Measurements from ENCODE around the gene KRT9. TPM values are rescaled to one million over a fixed set of nuclear protein-coding genes. Genes with fewer than 3 reads are reported as not detected.

The KRT9 gene
- total RNA-seq, 4 donors from 2014 or later: 0.21 TPM; not detected in 3

GRCh38 chr17:41522301-41523224 is 49.3 kb downstream of the KRT9 start:
- TF ChIP-seq POLR2A (IDR thresholded peaks at IDR 0.05) (no peak), CTCF (IDR thresholded peaks at IDR 0.05) (no peak)
- DNase-seq: no peak
- no peaks in the 10 kb centered on the region for H3K36me3 ChIP-seq
- no peak overlapping the region for H3K4me3 ChIP-seq
- H3K27me3 ChIP-seq: no peaks in the 10 kb centered on the region
- no peaks in the 10 kb centered on the region for H3K4me1 ChIP-seq
- intact Hi-C loops (cut with DNase I; ENCODE audit: low total_unique reads): no loop called here
- H3K27ac ChIP-seq: no peak overlapping the region
- no peaks in the 10 kb centered on the region for H3K9me3 ChIP-seq

- intact Hi-C loops (cut with DNase I; ENCODE audit: low total_unique reads): no loop called here
- Histone ChIP-seq H3K9me3 (no peaks in the 10 kb centered on the region), H3K27me3 (no peaks in the 10 kb centered on the region), H3K4me3 (no peak overlapping the region), H3K27ac (no peak overlapping the region), H3K36me3 (no peaks in the 10 kb centered on the region), H3K4me1 (no peaks in the 10 kb centered on the region)
- DNase-seq: no peak
- TF ChIP-seq CTCF (IDR thresholded peaks at IDR 0.05) (no peak), POLR2A (IDR thresholded peaks at IDR 0.05) (no peak)
These were observed 50.1 kb downstream of the KRT9 start for GRCh38 chr17:41521574-41522261.

- TF ChIP-seq CTCF (IDR thresholded peaks at IDR 0.05) (no peak), POLR2A (IDR thresholded peaks at IDR 0.05) (no peak)
- no peak overlapping the region for H3K4me3 ChIP-seq
- no peaks in the 10 kb centered on the region for H3K36me3 ChIP-seq
- H3K4me1 ChIP-seq: no peaks in the 10 kb centered on the region
- H3K9me3 ChIP-seq: no peaks in the 10 kb centered on the region
- intact Hi-C loops (cut with DNase I; ENCODE audit: low total_unique reads): no loop called here
- no peak for DNase-seq
- no peaks in the 10 kb centered on the region for H3K27me3 ChIP-seq
- no peak overlapping the region for H3K27ac ChIP-seq
These were observed 50.9 kb downstream of the KRT9 start for GRCh38 chr17:41520821-41521521.

- no peaks in the 10 kb centered on the region for H3K4me1 ChIP-seq
- no peak overlapping the region for H3K4me3 ChIP-seq
- intact Hi-C loops (cut with DNase I; ENCODE audit: low total_unique reads): no loop called here
- DNase-seq: no peak
- H3K36me3 ChIP-seq: no peaks in the 10 kb centered on the region
- H3K27ac ChIP-seq: no peak overlapping the region
- H3K9me3 ChIP-seq: no peaks in the 10 kb centered on the region
- TF ChIP-seq POLR2A (IDR thresholded peaks at IDR 0.05) (no peak), CTCF (IDR thresholded peaks at IDR 0.05) (no peak)
- H3K27me3 ChIP-seq: no peaks in the 10 kb centered on the region
These were observed 52.2 kb downstream of the KRT9 start for GRCh38 chr17:41519501-41520224.

Data from uterus (tissue), 4 donors.